ENCODE measurements around the gene C1orf174.

The C1orf174 gene

GRCh38 chr1:3896396-3897000 lies 3.6 kb downstream of the C1orf174 start:
- Histone ChIP-seq H2AFZ (ENCODE audit: low read depth, low read length, severe bottlenecking) (no peak overlapping the region), H3K79me2 (ENCODE audit: insufficient read depth, low read length) (peaks cover 52% of the 10 kb centered on the region)

DNA sequence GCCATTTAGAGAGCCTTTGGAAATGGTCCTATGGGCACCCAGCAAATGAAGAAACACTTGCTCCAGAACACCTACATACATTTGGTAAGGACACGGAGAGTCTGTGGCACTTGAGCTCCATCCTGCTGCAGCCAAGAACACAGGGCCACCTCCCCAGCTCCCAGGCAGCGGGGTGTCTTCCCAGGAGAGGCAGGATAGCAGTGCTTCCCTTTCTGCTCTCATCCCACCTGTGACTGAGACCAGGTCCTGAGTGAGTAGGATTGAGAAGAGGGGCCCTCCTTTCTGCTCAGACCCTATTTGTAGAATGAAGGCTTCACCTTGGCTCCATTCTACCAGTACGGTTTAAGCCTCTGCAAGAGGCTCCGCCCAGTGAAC lies 4.1 kb downstream of the C1orf174 start:
- TF ChIP-seq EZH2phosphoT487 (conservative IDR thresholded peaks at IDR 0.05; ENCODE audit: low read length): no peak
- TF ChIP-seq CTCF (IDR thresholded peaks at IDR 0.05; ENCODE audit: insufficient read depth, low read length, poor library complexity, severe bottlenecking): no peak
- H3K79me2 ChIP-seq (ENCODE audit: insufficient read depth, low read length): peaks cover 52% of the 10 kb centered on the region

More at GRCh38 chr1:3896396-3897000, 3.6 kb downstream of the C1orf174 start:
- Histone ChIP-seq H3F3A (ENCODE audit: insufficient read depth) (0 out of 2 replicates have a peak, but pooled peaks cover 9% of the 10 kb centered on the region), H3K9me2 (replicated peaks; ENCODE audit: insufficient read depth, low read length) (no peaks in the 10 kb centered on the region), H3K36me3 (ENCODE audit: low read length) (no peaks in the 10 kb centered on the region), H3K4me2 (ENCODE audit: low read depth, low read length, poor library complexity, severe bottlenecking) (no peak overlapping the region), H4K20me1 (ENCODE audit: low read depth, low read length) (no peaks in the 10 kb centered on the region), H3K9ac (ENCODE audit: low read length) (no peak overlapping the region), H3K27ac (ENCODE audit: low read depth, low read length) (no peak overlapping the region), H3K27me3 (ENCODE audit: low read length) (no peaks in the 10 kb centered on the region), H3K4me3 (ENCODE audit: insufficient read depth, low read length, poor library complexity, severe bottlenecking) (no peak overlapping the region), H3K9me3 (ENCODE audit: insufficient read depth, low read length) (no peaks in the 10 kb centered on the region)
- TF ChIP-seq CTCF (IDR thresholded peaks at IDR 0.05; ENCODE audit: insufficient read depth, low read length, poor library complexity, severe bottlenecking): no peak
- TF ChIP-seq EZH2phosphoT487 (conservative IDR thresholded peaks at IDR 0.05; ENCODE audit: low read length): no peak

GRCh38 chr1:3895279-3895950 lies 4.7 kb downstream of the C1orf174 start:
- no peaks in the 10 kb centered on the region for H3K36me3 ChIP-seq (ENCODE audit: low read length)
- no peak overlapping the region for H3K4me2 ChIP-seq (ENCODE audit: low read depth, low read length, poor library complexity, severe bottlenecking)
- TF ChIP-seq CTCF (IDR thresholded peaks at IDR 0.05; ENCODE audit: insufficient read depth, low read length, poor library complexity, severe bottlenecking) (no peak), EZH2phosphoT487 (conservative IDR thresholded peaks at IDR 0.05; ENCODE audit: low read length) (no peak)
- no peaks in the 10 kb centered on the region for H4K20me1 ChIP-seq (ENCODE audit: low read depth, low read length)
- no peak overlapping the region for H3K9ac ChIP-seq (ENCODE audit: low read length)
- H3K79me2 ChIP-seq (ENCODE audit: insufficient read depth, low read length): peaks cover 52% of the 10 kb centered on the region
- no peaks in the 10 kb centered on the region for H3K27me3 ChIP-seq (ENCODE audit: low read length)
- no peak overlapping the region for H3K4me3 ChIP-seq (ENCODE audit: insufficient read depth, low read length, poor library complexity, severe bottlenecking)
- 0 out of 2 replicates have a peak, but pooled peaks cover 9% of the 10 kb centered on the region for H3F3A ChIP-seq (ENCODE audit: insufficient read depth)
- no peaks in the 10 kb centered on the region for H3K9me2 ChIP-seq (replicated peaks; ENCODE audit: insufficient read depth, low read length)
- H3K27ac ChIP-seq (ENCODE audit: low read depth, low read length): no peak overlapping the region
- H2AFZ ChIP-seq (ENCODE audit: low read depth, low read length, severe bottlenecking): no peak overlapping the region
- H3K9me3 ChIP-seq (ENCODE audit: insufficient read depth, low read length): no peaks in the 10 kb centered on the region

More for the DNA sequence above, 4.1 kb downstream of the C1orf174 start:
- no peaks in the 10 kb centered on the region for H3K9me3 ChIP-seq (ENCODE audit: insufficient read depth, low read length)
- H3F3A ChIP-seq (ENCODE audit: insufficient read depth): 0 out of 2 replicates have a peak, but pooled peaks cover 9% of the 10 kb centered on the region
- H3K4me2 ChIP-seq (ENCODE audit: low read depth, low read length, poor library complexity, severe bottlenecking): no peak overlapping the region
- H3K36me3 ChIP-seq (ENCODE audit: low read length): no peaks in the 10 kb centered on the region
- no peaks in the 10 kb centered on the region for H3K27me3 ChIP-seq (ENCODE audit: low read length)
- no peak overlapping the region for H2AFZ ChIP-seq (ENCODE audit: low read depth, low read length, severe bottlenecking)
- H3K27ac ChIP-seq (ENCODE audit: low read depth, low read length): no peak overlapping the region
- no peak overlapping the region for H3K4me3 ChIP-seq (ENCODE audit: insufficient read depth, low read length, poor library complexity, severe bottlenecking)
- H3K9ac ChIP-seq (ENCODE audit: low read length): no peak overlapping the region
- no peaks in the 10 kb centered on the region for H3K9me2 ChIP-seq (replicated peaks; ENCODE audit: insufficient read depth, low read length)
- H4K20me1 ChIP-seq (ENCODE audit: low read depth, low read length): no peaks in the 10 kb centered on the region
